ENCODE results near the gene ZBTB48.

DNA sequence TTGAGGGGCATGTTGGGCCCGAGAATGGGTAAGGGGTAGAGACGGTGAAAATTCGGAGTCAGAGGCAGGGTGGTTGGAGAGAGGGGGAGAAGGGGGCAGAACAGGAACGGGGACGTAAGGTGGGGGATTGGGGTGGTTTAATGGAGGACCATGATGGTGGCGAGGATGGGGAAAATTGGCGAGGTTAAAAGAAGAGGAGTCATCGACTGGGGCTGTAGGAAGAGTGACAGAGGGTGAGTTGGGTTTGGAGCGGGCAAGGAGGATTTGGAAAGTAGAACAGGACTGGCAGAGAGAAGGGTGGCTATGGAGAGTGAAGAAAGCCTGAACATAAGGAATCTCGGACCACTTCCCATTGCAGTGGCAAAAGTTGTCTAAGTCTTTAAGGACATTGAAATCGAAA is 10.8 kb upstream of the ZBTB48 start:
- TF ChIP-seq, protein P1, sequence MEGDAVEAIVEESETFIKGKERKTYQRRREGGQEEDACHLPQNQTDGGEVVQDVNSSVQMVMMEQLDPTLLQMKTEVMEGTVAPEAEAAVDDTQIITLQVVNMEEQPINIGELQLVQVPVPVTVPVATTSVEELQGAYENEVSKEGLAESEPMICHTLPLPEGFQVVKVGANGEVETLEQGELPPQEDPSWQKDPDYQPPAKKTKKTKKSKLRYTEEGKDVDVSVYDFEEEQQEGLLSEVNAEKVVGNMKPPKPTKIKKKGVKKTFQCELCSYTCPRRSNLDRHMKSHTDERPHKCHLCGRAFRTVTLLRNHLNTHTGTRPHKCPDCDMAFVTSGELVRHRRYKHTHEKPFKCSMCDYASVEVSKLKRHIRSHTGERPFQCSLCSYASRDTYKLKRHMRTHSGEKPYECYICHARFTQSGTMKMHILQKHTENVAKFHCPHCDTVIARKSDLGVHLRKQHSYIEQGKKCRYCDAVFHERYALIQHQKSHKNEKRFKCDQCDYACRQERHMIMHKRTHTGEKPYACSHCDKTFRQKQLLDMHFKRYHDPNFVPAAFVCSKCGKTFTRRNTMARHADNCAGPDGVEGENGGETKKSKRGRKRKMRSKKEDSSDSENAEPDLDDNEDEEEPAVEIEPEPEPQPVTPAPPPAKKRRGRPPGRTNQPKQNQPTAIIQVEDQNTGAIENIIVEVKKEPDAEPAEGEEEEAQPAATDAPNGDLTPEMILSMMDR (IDR thresholded peaks at IDR 0.05) = no peak
- no peak for TF ChIP-seq USF1 (IDR thresholded peaks at IDR 0.05; ENCODE audit: borderline replicate concordance, low read depth)
- no peak for TF ChIP-seq EP300 (IDR thresholded peaks at IDR 0.05; ENCODE audit: borderline replicate concordance in 1 of 2, low read depth in 1 of 2, low read length in 1 of 2)
- no peak for TF ChIP-seq POLR2AphosphoS5 (IDR thresholded peaks at IDR 0.05; ENCODE audit: low read depth, low read length)
- TF ChIP-seq TEAD4 (IDR thresholded peaks at IDR 0.05; ENCODE audit: borderline replicate concordance, insufficient read depth) = no peak
- no peak for TF ChIP-seq TAF1 (IDR thresholded peaks at IDR 0.05; ENCODE audit: borderline replicate concordance, low read depth, low read length)
- no peak for TF ChIP-seq ELF1 (IDR thresholded peaks at IDR 0.05)
- no peak for TF ChIP-seq EZH2phosphoT487 (IDR thresholded peaks at IDR 0.05; ENCODE audit: borderline replicate concordance, low read depth)

Data from SK-N-SH (cell line).